Dermis microvascular lymphatic vessel endothelial cell (primary cell): ENCODE data around the gene RPS6KA5. TPM values are rescaled to one million over a fixed set of nuclear protein-coding genes. Genes with fewer than 3 reads are reported as not detected.
"Not testable (repeated sequence)": the region's sequence is repeated elsewhere in the genome, so short reads cannot be mapped to it uniquely, and the experiment has no call there.

Experiments used
- DNase-seq, 2 donors: peaks; one replicate each; pipeline versions ENCODE4 v3.0.0 to v3.0.0-alpha.2; 2010; ENCODE audit warnings: low read depth in 2 of 2
- total RNA-seq: library from RNA; depleted of rRNA; stranded (reverse); fragments of >200 nt; gene quantifications from 2 replicates; pipeline ENCODE4 v1.2.1, GENCODE V29; 2014

RPS6KA5 gene
- total RNA-seq, 1 donor from 2014 or later: 1.2 TPM

DNA sequence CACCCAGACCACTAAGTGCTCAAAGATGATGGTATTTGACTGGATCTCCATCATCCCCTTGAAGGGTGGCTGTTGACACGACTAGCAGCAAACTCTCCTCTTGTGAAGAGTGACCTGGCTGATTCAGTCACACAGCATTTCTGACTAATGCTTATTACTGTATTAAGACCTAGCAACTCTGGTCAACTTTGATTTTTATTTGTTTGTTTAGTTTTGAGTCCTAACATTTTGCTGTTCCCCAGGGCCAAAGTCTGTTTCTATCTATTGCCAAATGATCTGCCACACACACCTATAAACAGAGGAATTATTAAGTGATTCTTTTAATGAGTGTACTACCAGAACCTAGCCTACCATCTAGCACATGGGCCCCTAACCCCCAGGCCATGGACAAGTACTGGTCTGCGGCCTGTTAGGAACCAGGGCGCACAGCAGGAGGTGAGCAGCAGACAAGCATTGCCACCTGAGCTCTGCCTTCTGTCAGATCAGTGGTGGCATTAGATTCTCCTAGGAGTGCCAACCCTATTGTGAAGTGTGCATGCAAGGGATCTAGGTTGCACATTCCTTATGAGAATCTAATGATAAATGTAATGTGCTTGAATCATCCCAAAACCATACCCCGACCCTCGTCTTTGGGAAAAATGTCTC is 120.0 kb downstream of the RPS6KA5 start:
- no peak for DNase-seq

GRCh38 chr14:90939252-90939795 is 121.1 kb downstream of the RPS6KA5 start:
- DNase-seq: not testable (repeated sequence)

GRCh38 chr14:90938615-90939014 is 121.8 kb downstream of the RPS6KA5 start:
- no peak for DNase-seq

- DNase-seq: no peak
Measured at GRCh38 chr14:90936757-90937440, 123.5 kb downstream of the RPS6KA5 start.

DNA sequence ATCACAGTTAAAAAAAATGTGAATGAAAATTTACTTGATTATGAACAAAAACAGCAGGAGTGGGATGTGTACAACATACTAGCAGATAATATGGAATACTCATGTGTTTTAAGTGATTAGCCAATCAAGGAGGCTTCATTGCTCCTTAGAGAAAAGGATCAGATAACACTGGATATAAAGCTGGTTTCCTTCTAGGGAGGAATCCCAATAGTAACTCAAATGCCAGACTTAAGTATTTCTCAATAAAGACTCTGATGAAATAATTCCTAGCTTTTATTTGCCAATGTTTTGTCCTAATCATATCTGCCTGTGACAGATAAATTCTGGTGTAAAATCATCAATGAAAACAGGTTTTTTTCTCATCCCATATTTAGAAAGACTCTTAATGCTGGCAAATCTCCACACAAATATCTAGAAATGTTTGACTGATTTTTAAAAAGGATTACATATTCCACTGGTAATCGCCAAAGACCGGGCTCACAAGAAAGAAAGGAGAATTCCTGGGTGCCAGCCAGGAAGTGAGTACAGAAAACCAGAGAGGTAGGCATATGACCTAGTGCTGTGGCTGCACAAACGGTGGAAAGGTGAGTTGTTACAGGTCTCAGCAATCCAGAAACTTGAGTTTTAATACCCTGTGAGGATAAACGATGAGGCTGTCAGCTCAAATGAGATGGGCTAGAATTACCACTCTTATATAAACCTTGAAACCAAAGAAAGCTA is 135.7 kb downstream of the RPS6KA5 start:
- DNase-seq: no peak

- no peak for DNase-seq
Measured at GRCh38 chr14:90922141-90922540, 138.3 kb downstream of the RPS6KA5 start.

GRCh38 chr14:90911121-90911520 is 149.3 kb downstream of the RPS6KA5 start:
- no peak for DNase-seq

- DNase-seq: no peak
Measured at GRCh38 chr14:90907178-90907577, 153.3 kb downstream of the RPS6KA5 start.

- DNase-seq: no peak
Measured at GRCh38 chr14:90905531-90905930, 154.9 kb downstream of the RPS6KA5 start.

DNA sequence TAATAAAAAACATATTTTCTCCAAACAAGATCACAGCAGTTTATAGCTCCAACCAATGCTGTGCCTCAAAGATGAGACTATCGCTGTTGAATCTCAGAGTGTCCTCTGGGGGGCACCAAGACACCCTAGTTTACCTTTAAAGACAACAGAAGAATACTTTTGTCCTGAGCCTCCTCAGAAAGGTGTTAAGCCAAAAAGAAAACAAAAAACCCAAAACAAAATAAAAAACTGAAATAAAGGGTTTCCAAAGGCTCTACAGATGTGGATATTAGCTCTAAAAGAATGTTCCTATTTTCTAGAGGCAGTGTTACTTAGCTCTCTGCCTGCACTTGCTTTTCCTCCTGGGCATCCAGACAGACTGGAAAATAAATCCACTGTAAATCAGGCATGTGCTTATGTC is 157.3 kb downstream of the RPS6KA5 start:
- DNase-seq: peak; percentile 46 to 69

- DNase-seq: peak; percentile 6 to 14
Measured at GRCh38 chr14:90900476-90901083, 159.9 kb downstream of the RPS6KA5 start.

GRCh38 chr14:90897022-90897421 is 163.4 kb downstream of the RPS6KA5 start:
- DNase-seq: no peak

DNA sequence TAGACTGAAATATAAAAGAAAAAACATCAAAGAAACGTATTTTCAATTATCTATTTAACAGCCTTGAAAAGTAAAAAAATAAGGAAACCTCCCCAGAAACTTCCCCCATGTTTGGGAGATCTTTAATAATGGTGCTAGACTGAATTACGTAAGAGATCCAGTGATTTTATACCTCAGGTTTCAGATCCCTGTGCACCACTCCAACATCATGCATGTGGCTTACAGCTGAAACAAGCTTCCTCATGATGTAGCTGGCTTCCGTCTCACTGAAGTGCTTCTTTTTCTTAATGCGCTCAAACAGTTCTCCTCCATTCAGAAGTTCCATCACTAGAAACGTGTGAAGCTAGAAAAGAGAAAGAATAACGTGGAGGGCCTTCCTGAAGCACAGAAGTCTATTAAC is 166.2 kb downstream of the RPS6KA5 start:
- no peak for DNase-seq

GRCh38 chr14:90893510-90893909 is 166.9 kb downstream of the RPS6KA5 start:
- no peak for DNase-seq

DNA sequence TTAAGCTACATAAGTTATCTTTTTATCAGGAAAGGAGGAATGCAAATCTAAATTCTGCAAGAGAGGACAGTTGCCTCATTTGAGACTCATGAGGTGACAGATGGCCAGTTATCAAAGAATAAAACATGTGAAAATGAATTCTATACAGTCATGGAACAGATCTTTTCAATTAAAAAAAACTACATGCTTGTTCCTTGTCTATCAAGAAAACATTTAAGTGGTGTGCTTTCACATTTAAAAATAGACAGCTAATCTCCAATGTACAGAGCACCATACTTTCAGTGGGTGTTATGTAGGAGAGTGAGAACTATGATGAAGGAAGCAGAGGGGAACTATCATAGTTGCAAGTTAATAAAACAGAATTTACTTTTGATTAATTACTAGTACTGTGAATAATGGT is 167.5 kb downstream of the RPS6KA5 start:
- no peak for DNase-seq

DNA sequence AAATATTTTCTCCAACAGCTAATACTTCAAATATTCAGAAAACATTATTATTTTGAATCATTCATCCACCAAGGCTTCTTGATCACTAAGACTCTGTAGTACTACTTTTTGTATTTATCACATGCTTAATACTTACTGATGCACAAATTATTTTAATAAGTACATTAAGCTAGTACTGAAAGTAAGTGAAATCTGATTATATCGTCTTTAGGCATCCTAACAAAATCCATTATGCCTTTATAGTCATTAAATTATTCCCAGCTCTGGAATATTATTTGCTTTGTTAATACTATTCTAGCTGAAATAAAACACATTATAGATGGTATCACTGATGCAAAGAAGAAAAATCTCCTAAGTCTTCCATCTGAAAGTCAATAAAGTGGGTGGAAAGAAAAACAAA is 169.1 kb downstream of the RPS6KA5 start:
- DNase-seq: no peak

GRCh38 chr14:90890322-90891020 is 170.0 kb downstream of the RPS6KA5 start:
- peak in 1 of 2 donors; percentile 18 for DNase-seq

DNA sequence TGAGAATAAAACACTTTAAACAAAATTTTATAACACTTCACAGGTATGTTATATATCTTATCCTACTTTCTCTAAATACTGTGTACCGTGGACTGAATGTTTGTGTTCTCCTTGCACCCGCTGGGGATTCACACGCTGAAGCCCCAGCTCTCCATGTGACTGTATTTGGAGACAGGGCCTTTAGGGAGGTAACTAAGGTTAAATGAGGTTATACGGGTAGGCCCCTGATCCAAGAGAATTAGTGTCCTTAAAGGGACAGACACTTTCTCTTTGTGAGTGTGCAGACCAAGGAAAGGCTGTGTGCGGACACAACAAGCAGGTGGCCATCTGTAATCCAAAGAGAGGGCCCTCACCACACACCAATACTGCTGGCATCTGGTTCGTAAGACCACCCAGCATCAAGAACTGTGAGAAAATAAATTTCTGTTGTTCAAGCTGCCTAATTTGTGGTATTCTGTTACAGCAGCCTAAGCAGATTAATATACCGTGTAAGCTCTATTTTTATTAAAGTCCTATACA is 174.1 kb downstream of the RPS6KA5 start:
- no peak for DNase-seq

GRCh38 chr14:90883782-90884181 is 176.7 kb downstream of the RPS6KA5 start:
- DNase-seq: no peak

- no peak for DNase-seq
Measured at GRCh38 chr14:90883197-90883596, 177.2 kb downstream of the RPS6KA5 start.

- DNase-seq: no peak
Measured at GRCh38 chr14:90880282-90880681, 180.2 kb downstream of the RPS6KA5 start.
